MM.1S (cell line): ENCODE data around the gene CCDC88A.
"Not testable (repeated sequence)": the region's sequence is repeated elsewhere in the genome, so short reads cannot be mapped to it uniquely, and the experiment has no call there.

Source experiments
- DNase-seq: peaks from one replicate; pipeline ENCODE4 v3.0.0-alpha.2; 2015
- H2AFZ ChIP-seq: fragments of 300-600 bp; sonication (generic); 2 replicates; pipeline ENCODE4 v1.6.0; 2016; ENCODE audit warnings: antibody characterized with exemption, low read length
- H3F3A ChIP-seq: fragments of 300-600 bp; sonication (generic); 2 replicates; pipeline ENCODE4 v1.6.1; 2016; ENCODE audit warnings: mild to moderate bottlenecking, antibody characterized with exemption, low read length, moderate library complexity, mixed read lengths; ENCODE audit not compliant: insufficient read depth
- H3K27ac ChIP-seq: fragments of 300-600 bp; sonication (generic); 2 replicates; pipeline ENCODE4 v1.5.1; 2016; ENCODE audit warnings: mild to moderate bottlenecking, low read length
- H3K27me3 ChIP-seq: fragments of 300-600 bp; sonication (generic); replicated peaks from 2 replicates; pipeline ENCODE4 v1.6.0; 2016; ENCODE audit warnings: low read length; ENCODE audit not compliant: insufficient read depth
- H3K36me3 ChIP-seq: fragments of 300-600 bp; sonication (generic); replicated peaks from 2 replicates; pipeline ENCODE4 v1.6.1; 2016; ENCODE audit warnings: mild to moderate bottlenecking, low read length, mixed read lengths; ENCODE audit not compliant: insufficient read depth
- H3K4me1 ChIP-seq: fragments of 300-600 bp; sonication (generic); 2 replicates; pipeline ENCODE4 v1.6.1; 2016; ENCODE audit warnings: low read length, mixed read lengths
- H3K4me2 ChIP-seq: fragments of 300-600 bp; sonication (generic); 2 replicates; pipeline ENCODE4 v1.6.0; 2016; ENCODE audit warnings: low read depth, low read length
- H3K4me3 ChIP-seq: fragments of 300-600 bp; sonication (generic); 2 replicates; pipeline ENCODE4 v1.5.1; 2016; ENCODE audit warnings: low read length, mixed read lengths
- H3K79me2 ChIP-seq: fragments of 300-600 bp; sonication (generic); 2 replicates; pipeline ENCODE4 v1.6.1; 2016; ENCODE audit warnings: mixed run types, low read length, mixed read lengths
- H3K9ac ChIP-seq: fragments of 300-600 bp; sonication (generic); 2 replicates; pipeline ENCODE4 v1.6.1; 2016; ENCODE audit warnings: low read length, mixed read lengths
- H3K9me2 ChIP-seq: fragments of 300-600 bp; sonication (generic); replicated peaks from 2 replicates; pipeline ENCODE4 v1.6.1; 2016; ENCODE audit warnings: mild to moderate bottlenecking, low read length, mixed read lengths; ENCODE audit not compliant: insufficient read depth
- H3K9me3 ChIP-seq: fragments of 300-600 bp; sonication (generic); replicated peaks from 2 replicates; pipeline ENCODE4 v1.6.1; 2016; ENCODE audit warnings: mild to moderate bottlenecking, low read length, mixed read lengths; ENCODE audit not compliant: insufficient read depth
- H4K20me1 ChIP-seq: fragments of 300-600 bp; sonication (generic); 2 replicates; pipeline ENCODE4 v1.6.1; 2016; ENCODE audit warnings: mild to moderate bottlenecking, low read length, moderate library complexity, mixed read lengths; ENCODE audit not compliant: insufficient read depth
- EZH2 ChIP-seq: fragments of 300-600 bp; sonication (generic); optimal IDR thresholded peaks from 2 replicates; pipeline ENCODE3; 2017; ENCODE audit warnings: low read depth, mild to moderate bottlenecking, antibody characterized with exemption, low read length, mixed read lengths
- EZH2phosphoT487 ChIP-seq: fragments of 300-600 bp; sonication (generic); IDR thresholded peaks from 2 replicates; pipeline ENCODE4 v1.6.1; 2018; ENCODE audit warnings: antibody characterized with exemption, low read length
- TF ChIP-seq, protein P1 (sequence below): fragments of 300-600 bp; sonication (generic); IDR thresholded peaks from 2 replicates; pipeline ENCODE4 v1.5.1; 2016; ENCODE audit warnings: antibody characterized with exemption, low read length, mixed read lengths

Gene CCDC88A

DNA sequence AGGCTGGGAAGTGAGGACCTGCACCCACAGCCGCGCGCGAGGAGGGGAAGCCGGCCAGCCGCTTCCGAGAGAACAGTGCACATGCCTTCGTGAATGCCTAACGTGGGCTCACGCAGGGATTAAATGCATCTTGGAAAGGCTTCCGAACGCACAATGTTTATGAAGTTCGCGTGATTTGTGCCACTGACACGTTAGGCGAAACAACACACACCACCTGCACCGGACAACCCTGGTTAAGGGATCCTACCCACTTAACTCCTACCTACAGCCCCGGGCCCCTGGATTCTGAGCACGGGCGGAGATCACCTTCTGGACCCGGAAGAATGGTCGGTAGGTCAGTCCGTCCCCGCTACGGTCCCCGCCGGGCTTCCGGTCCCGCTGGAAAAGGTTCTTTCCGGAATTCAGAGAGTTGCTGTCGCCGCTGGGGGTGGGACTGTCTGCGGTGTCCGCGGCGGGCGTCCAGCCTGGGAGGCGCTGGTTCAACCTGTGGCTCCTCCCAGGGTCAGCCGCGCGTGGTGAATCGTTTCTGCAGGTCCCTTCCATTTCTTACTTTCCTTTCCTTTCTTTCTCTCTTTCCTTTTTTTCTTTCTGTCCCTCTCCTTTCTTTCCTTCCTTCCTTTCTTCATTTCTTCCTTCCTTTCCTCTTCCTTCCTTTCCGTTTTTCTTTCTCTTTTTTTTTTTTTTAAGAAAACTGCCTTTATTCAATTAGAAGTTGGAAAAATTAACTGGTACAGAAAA lies 150.6 kb downstream of the CCDC88A start, which contains the start of gene MTIF2:
Gene MTIF2, minus strand, starts transcription at position 325 of the 738 bp plus-strand sequence. CDS start 5,373 bp downstream, outside the sequence.
- Histone ChIP-seq H3F3A (peaks cover 6% of the 10 kb centered on the region; the same call in 1 of the 2 replicates), H2AFZ (peak within 1 kb of the TSS; percentile 91)
- TF ChIP-seq EZH2 (no peak), EZH2phosphoT487 (no peak)
- TF ChIP-seq, protein P1, sequence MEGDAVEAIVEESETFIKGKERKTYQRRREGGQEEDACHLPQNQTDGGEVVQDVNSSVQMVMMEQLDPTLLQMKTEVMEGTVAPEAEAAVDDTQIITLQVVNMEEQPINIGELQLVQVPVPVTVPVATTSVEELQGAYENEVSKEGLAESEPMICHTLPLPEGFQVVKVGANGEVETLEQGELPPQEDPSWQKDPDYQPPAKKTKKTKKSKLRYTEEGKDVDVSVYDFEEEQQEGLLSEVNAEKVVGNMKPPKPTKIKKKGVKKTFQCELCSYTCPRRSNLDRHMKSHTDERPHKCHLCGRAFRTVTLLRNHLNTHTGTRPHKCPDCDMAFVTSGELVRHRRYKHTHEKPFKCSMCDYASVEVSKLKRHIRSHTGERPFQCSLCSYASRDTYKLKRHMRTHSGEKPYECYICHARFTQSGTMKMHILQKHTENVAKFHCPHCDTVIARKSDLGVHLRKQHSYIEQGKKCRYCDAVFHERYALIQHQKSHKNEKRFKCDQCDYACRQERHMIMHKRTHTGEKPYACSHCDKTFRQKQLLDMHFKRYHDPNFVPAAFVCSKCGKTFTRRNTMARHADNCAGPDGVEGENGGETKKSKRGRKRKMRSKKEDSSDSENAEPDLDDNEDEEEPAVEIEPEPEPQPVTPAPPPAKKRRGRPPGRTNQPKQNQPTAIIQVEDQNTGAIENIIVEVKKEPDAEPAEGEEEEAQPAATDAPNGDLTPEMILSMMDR = no peak

DNA sequence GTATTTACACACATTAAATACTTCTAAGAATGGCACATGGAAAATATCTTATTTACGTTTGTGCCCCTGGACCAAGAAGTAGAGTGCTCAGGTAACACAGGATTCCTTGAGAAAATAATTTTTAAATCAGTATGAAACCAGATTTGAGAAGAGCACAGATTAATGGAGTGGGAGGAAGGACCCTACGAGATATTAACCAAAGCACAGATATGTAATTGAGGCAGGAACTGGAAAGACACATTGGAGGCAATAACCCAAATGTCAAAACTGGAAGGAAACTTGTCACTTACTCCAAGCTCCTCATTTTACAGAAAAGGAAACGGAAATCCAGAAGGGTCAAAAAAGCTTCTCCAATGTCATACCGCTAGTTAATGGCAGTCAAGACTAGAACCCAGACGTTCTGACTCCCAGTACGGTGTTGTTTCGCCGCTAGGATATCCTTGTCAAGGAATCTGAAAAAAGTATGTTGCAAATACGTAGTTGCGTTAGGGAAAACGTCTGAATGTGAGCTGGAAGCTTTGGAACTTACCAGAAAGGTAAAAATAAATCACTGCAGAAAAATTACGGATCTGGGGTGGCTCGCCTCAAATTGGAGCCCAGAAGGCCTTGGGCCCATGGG lies 151.3 kb downstream of the CCDC88A start:
- Histone ChIP-seq H3K4me2 (peak overlapping the region; percentile 92), H3K4me3 (peak overlapping the region; percentile 81), H3K9me2 (no peaks in the 10 kb centered on the region), H2AFZ (peak overlapping the region; percentile 91), H3K27me3 (no peaks in the 10 kb centered on the region), H3K27ac (peak overlapping the region; percentile 53; the same call in 1 of the 2 replicates), H3K36me3 (no peaks in the 10 kb centered on the region), H4K20me1 (no peaks in the 10 kb centered on the region), H3K9ac (peak overlapping the region; percentile 77), H3K79me2 (peaks cover 17% of the 10 kb centered on the region), H3K4me1 (no peaks in the 10 kb centered on the region), H3F3A (peaks cover 6% of the 10 kb centered on the region; the same call in 1 of the 2 replicates), H3K9me3 (no peaks in the 10 kb centered on the region)
- TF ChIP-seq EZH2phosphoT487 (no peak), EZH2 (no peak)
- TF ChIP-seq, protein P1 = no peak
- peak; percentile 28 for DNase-seq

More for the DNA sequence above, 150.6 kb downstream of the CCDC88A start, which contains the start of gene MTIF2:
- no peaks in the 10 kb centered on the region for H3K36me3 ChIP-seq
- H3K4me3 ChIP-seq = peak within 1 kb of the TSS; percentile 81
- peak within 1 kb of the TSS; percentile 77 for H3K9ac ChIP-seq
- no peaks in the 10 kb centered on the region for H4K20me1 ChIP-seq
- no peaks in the 10 kb centered on the region for H3K27me3 ChIP-seq
- no peaks in the 10 kb centered on the region for H3K9me2 ChIP-seq
- peak within 1 kb of the TSS; percentile 53; the same call in 1 of the 2 replicates for H3K27ac ChIP-seq
- H3K4me1 ChIP-seq = no peaks in the 10 kb centered on the region
- H3K4me2 ChIP-seq = peak within 1 kb of the TSS; percentile 92
- H3K9me3 ChIP-seq = no peaks in the 10 kb centered on the region
- H3K79me2 ChIP-seq = peaks cover 17% of the 10 kb centered on the region
- DNase-seq = peak; percentile 96

DNA sequence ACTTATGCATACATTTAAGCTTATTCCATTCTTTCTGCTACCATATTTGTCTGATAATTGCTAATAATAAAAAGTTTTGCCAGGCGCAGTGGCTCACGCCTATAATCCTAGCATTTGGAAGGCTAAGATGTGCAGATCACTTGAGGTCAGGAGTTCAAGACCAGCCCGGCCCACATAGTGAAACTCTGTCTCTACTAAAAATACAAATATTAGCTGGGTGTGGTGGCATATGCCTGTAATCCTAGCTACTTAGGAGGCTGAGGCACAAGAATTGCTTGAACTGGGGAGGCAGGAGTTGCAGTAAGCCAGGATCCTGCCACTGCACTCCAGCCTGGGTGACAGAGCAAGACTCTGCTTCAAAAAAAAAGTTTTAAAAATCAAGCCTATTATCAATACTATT lies 160.1 kb downstream of the CCDC88A start:
- not testable (repeated sequence) for H3K9me2 ChIP-seq, H3K4me3 ChIP-seq, H3K79me2 ChIP-seq, H3K4me2 ChIP-seq, H2AFZ ChIP-seq, H3K4me1 ChIP-seq, H3K9ac ChIP-seq, DNase-seq, H3K27ac ChIP-seq, H3K27me3 ChIP-seq, H3K36me3 ChIP-seq, H3F3A ChIP-seq, H4K20me1 ChIP-seq, H3K9me3 ChIP-seq

DNA sequence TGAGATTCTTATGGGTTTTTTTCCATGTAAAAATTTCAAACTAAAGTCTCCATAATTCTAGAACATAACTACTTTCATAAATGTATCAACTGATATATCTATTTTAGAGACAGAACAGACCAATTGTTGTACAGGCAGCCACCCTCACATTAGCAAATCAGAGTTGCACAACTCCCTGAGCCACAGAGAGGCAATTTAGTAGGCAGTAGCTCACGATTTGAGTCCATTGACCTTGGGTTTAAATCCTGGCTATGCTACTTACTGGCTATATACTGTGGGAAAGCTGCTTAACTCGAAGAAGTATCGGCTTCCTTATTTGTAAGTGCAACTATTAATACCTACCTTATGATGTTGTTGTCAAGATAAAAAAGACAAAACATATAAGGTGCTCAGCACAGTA lies 166.8 kb downstream of the CCDC88A start:
- no peaks in the 10 kb centered on the region for H3K9me2 ChIP-seq
- H3K27ac ChIP-seq = no peak overlapping the region
- no peaks in the 10 kb centered on the region for H3K9me3 ChIP-seq
- H3K27me3 ChIP-seq = no peaks in the 10 kb centered on the region
- no peaks in the 10 kb centered on the region for H3K79me2 ChIP-seq
- DNase-seq = no peak
- H3K4me2 ChIP-seq = no peak overlapping the region
- no peaks in the 10 kb centered on the region for H4K20me1 ChIP-seq
- no peak overlapping the region for H3K4me3 ChIP-seq
- H3K9ac ChIP-seq = no peak overlapping the region
- peaks cover 10% of the 10 kb centered on the region for H3K36me3 ChIP-seq
- no peaks in the 10 kb centered on the region for H3K4me1 ChIP-seq
- H2AFZ ChIP-seq = no peak overlapping the region
- TF ChIP-seq, protein P1 = no peak
- TF ChIP-seq EZH2 = no peak
- no peak for TF ChIP-seq EZH2phosphoT487
- H3F3A ChIP-seq = no peaks in the 10 kb centered on the region
